Left lung (tissue), 10 donors: ENCODE data around the gene SNX27. TPM values are rescaled to one million over a fixed set of nuclear protein-coding genes. Genes with fewer than 3 reads are reported as not detected.

Source experiments
- ATAC-seq: fragments of 200-7000 bp; cut with Tn5 transposase; one replicate; pipeline ENCODE4 v1.9.1; 2020; ENCODE audit warnings: moderate library complexity
- DNase-seq, 4 donors: peaks; one replicate each; pipeline ENCODE4 v3.0.0-alpha.2; 2013 to 2020
- H3K27ac ChIP-seq, 2 donors: fragments of 200-600 bp; sonication (generic) in 1 of 2; one replicate each; pipeline versions ENCODE4 v1.5.0 to v1.8.0; 2020 to 2021
- H3K27me3 ChIP-seq, 2 donors: fragments of 200-600 bp; sonication (generic) in 1 of 2; one replicate each; pipeline versions ENCODE4 v1.5.0 to v1.8.0; 2020 to 2021
- H3K36me3 ChIP-seq, 2 donors: fragments of 200-600 bp; sonication (generic) in 1 of 2; one replicate each; pipeline versions ENCODE4 v1.5.0 to v1.8.0; 2020 to 2021
- H3K4me1 ChIP-seq, 2 donors: fragments of 200-600 bp; one replicate each; pipeline ENCODE4 v1.8.0; 2021
- H3K4me3 ChIP-seq, 2 donors: fragments of 200-600 bp; sonication (generic) in 1 of 2; one replicate each; pipeline versions ENCODE4 v1.5.0 to v1.8.0; 2020 to 2021; ENCODE audit warnings: mild to moderate bottlenecking in 1 of 2
- H3K9me3 ChIP-seq, 2 donors: fragments of 200-600 bp; sonication (generic) in 1 of 2; one replicate each; pipeline versions ENCODE4 v1.5.0 to v1.8.0; 2020 to 2021
- intact Hi-C, 2 donors: fragments of 100-400 bp; cut with DNase I; formaldehyde crosslinking; loops; one replicate each; pipeline versions ENCODE4 v1.11.2 to v1.14.2; 2022
- polyA plus RNA-seq, 6 donors: library from polyadenylated mRNA; unstranded; fragments of 120-200 nt; gene quantifications; one replicate each; pipeline ENCODE4 v1.2.1, GENCODE V29; 2013; ENCODE audit not compliant: insufficient read length in 6 of 6
- total RNA-seq, 2 donors: library from RNA; stranded (reverse); fragmentation: NEBNext Ultra II Directional; extraction: Animal tissue kit (Norgen Biotek cat#: 25700); gene quantifications; one replicate each; pipeline ENCODE4 v1.2.1, GENCODE V29; 2021
- TF ChIP-seq, protein P1 (sequence below), 2 donors: fragments of 200-600 bp; sonication (generic) in 1 of 2; IDR thresholded peaks; one replicate each; pipeline versions ENCODE4 v1.5.0 to v1.8.0; 2021; ENCODE audit warnings: antibody characterized with exemption in 2 of 2
- donor health status: DM: no; HTN: yes; CAD: no.
- donor health status: DM: no; HTN: no; CAD: no.

SNX27 gene
- total and polyA plus RNA-seq, 8 donors, result 21.5 to 64.5 (median 23.9) TPM

- Histone ChIP-seq H3K27me3 (no peaks in the 10 kb centered on the region), H3K4me1 (peaks cover 0 to 5% of the 10 kb centered on the region in 2 donors), H3K9me3 (peaks cover 0 to 8% of the 10 kb centered on the region in 2 donors), H3K36me3 (no peaks in the 10 kb centered on the region), H3K27ac (no peak overlapping the region), H3K4me3 (no peak overlapping the region)
- intact Hi-C loops, result no loop called here
- DNase-seq, result no peak
- TF ChIP-seq, protein P1, sequence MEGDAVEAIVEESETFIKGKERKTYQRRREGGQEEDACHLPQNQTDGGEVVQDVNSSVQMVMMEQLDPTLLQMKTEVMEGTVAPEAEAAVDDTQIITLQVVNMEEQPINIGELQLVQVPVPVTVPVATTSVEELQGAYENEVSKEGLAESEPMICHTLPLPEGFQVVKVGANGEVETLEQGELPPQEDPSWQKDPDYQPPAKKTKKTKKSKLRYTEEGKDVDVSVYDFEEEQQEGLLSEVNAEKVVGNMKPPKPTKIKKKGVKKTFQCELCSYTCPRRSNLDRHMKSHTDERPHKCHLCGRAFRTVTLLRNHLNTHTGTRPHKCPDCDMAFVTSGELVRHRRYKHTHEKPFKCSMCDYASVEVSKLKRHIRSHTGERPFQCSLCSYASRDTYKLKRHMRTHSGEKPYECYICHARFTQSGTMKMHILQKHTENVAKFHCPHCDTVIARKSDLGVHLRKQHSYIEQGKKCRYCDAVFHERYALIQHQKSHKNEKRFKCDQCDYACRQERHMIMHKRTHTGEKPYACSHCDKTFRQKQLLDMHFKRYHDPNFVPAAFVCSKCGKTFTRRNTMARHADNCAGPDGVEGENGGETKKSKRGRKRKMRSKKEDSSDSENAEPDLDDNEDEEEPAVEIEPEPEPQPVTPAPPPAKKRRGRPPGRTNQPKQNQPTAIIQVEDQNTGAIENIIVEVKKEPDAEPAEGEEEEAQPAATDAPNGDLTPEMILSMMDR (IDR thresholded peaks at IDR 0.05), result no peak
- ATAC-seq, result peak; percentile 61
Observed at GRCh38 chr1:151739590-151740355, 127.9 kb downstream of the SNX27 start.

GRCh38 chr1:151741516-151741915, 129.7 kb downstream of the SNX27 start:
- Histone ChIP-seq H3K27me3 (no peaks in the 10 kb centered on the region), H3K36me3 (no peaks in the 10 kb centered on the region), H3K4me3 (no peak overlapping the region), H3K4me1 (peaks cover 0 to 5% of the 10 kb centered on the region in 2 donors), H3K27ac (no peak overlapping the region), H3K9me3 (peaks cover 0 to 8% of the 10 kb centered on the region in 2 donors)
- intact Hi-C loops, result no loop called here
- DNase-seq, result no peak
- no peak for ATAC-seq
- TF ChIP-seq, protein P1 (IDR thresholded peaks at IDR 0.05), result no peak

Other genes with a start within 250 kb of the SNX27 start
- 100 to 1,000 TPM; 131 to 258 TPM for gene SELENBP1, start 239.3 kb upstream of the SNX27 start, total RNA-seq
- gene SELENBP1, start 239.3 kb upstream of the SNX27 start, polyA plus RNA-seq, result 100 to 1,000 TPM; 104 to 195 (median 143) TPM
- gene PSMB4, start 212.5 kb upstream of the SNX27 start, total RNA-seq, result 100 to 1,000 TPM; 166 to 249 TPM
- 100 to 1,000 TPM; 212 to 231 (median 219) TPM for gene PSMB4, start 212.5 kb upstream of the SNX27 start, polyA plus RNA-seq
- gene POGZ, start 152.6 kb upstream of the SNX27 start, total RNA-seq, result 10 to 100 TPM; 65.6 to 73.4 TPM
- gene POGZ, start 152.6 kb upstream of the SNX27 start, polyA plus RNA-seq, result 100 to 1,000 TPM; 114 to 160 (median 130) TPM
- gene CGN, start 100.7 kb upstream of the SNX27 start, total RNA-seq, result 10 to 100 TPM; 55.0 to 83.0 TPM
- 10 to 100 TPM; 32.8 to 49.1 (median 41.7) TPM for gene CGN, start 100.7 kb upstream of the SNX27 start, polyA plus RNA-seq
- 10 to 100 TPM; 10.3 to 16.8 TPM for gene TUFT1, start 71.7 kb upstream of the SNX27 start, total RNA-seq
- gene TUFT1, start 71.7 kb upstream of the SNX27 start, polyA plus RNA-seq, result 1 to 10 TPM; 5.6 to 9.9 (median 7.8) TPM
- not detected for gene CELF3, start 104.8 kb downstream of the SNX27 start, total RNA-seq
- 1 to 10 TPM in 1 of 6 donors, under 1 TPM in 5; 0.72 to 1.4 (median 0.90) TPM for gene CELF3, start 104.8 kb downstream of the SNX27 start, polyA plus RNA-seq
- gene RIIAD1, start 109.5 kb downstream of the SNX27 start, total RNA-seq, result 1 to 10 TPM in 1 of 2 donors, not detected in 1; 4.0 TPM
- gene RIIAD1, start 109.5 kb downstream of the SNX27 start, polyA plus RNA-seq, result 1 to 10 TPM in 5 of 6 donors, under 1 TPM in 1; 0.39 to 1.9 (median 1.6) TPM
- gene MRPL9, start 151.4 kb downstream of the SNX27 start, total RNA-seq, result 10 to 100 TPM; 42.5 to 57.5 TPM
- gene MRPL9, start 151.4 kb downstream of the SNX27 start, polyA plus RNA-seq, result 100 to 1,000 TPM; 102 to 132 (median 120) TPM
- gene TDRKH, start 178.4 kb downstream of the SNX27 start, total RNA-seq, result 10 to 100 TPM; 10.5 to 13.3 TPM
- gene TDRKH, start 178.4 kb downstream of the SNX27 start, polyA plus RNA-seq, result 10 to 100 TPM; 10.8 to 13.3 (median 11.7) TPM
- gene LINGO4, start 193.4 kb downstream of the SNX27 start, total RNA-seq, result under 1 TPM; 0.06 to 0.63 TPM
- gene LINGO4, start 193.4 kb downstream of the SNX27 start, polyA plus RNA-seq, result under 1 TPM in 4 of 6 donors, not detected in 2; 0.07 to 0.17 (median 0.12) TPM
- gene RORC, start 219.8 kb downstream of the SNX27 start, total RNA-seq, result 10 to 100 TPM in 1 of 2 donors, 1 to 10 TPM in 1; 5.4 to 11.8 TPM
- 10 to 100 TPM in 4 of 6 donors, 1 to 10 TPM in 2; 6.5 to 11.0 (median 10.3) TPM for gene RORC, start 219.8 kb downstream of the SNX27 start, polyA plus RNA-seq
- gene C2CD4D, start 227.8 kb downstream of the SNX27 start, total RNA-seq, result under 1 TPM; 0.26 to 0.55 TPM
- under 1 TPM; 0.31 to 0.92 (median 0.53) TPM for gene C2CD4D, start 227.8 kb downstream of the SNX27 start, polyA plus RNA-seq
- gene THEM5, start 241.7 kb downstream of the SNX27 start, total RNA-seq, result not detected
- 1 to 10 TPM in 3 of 6 donors, under 1 TPM in 3; 0.67 to 1.2 (median 1.00) TPM for gene THEM5, start 241.7 kb downstream of the SNX27 start, polyA plus RNA-seq